Fibroblast of lung (primary cell): Measurements from ENCODE around the gene STAM2. TPM values are rescaled to one million over a fixed set of nuclear protein-coding genes. Genes with fewer than 3 reads are reported as not detected.

Experiments used
- DNase-seq, 2 donors: peaks; one replicate each; pipeline versions ENCODE4 v3.0.0 to v3.0.0-alpha.2; 2010; ENCODE audit warnings: low read depth in 2 of 2
- H2AFZ ChIP-seq: 2 replicates; pipeline ENCODE4 v1.5.1; 2012; ENCODE audit warnings: low read length, control low read depth, inconsistent platforms
- H3K27ac ChIP-seq: 2 replicates; pipeline ENCODE4 v1.5.1; 2011; ENCODE audit warnings: low read length, control low read depth; ENCODE audit not compliant: insufficient read depth
- H3K27me3 ChIP-seq: 2 replicates; pipeline ENCODE4 v1.5.1; 2011; ENCODE audit warnings: mild to moderate bottlenecking, low read length; ENCODE audit not compliant: control insufficient read depth, insufficient read depth
- H3K36me3 ChIP-seq: 2 replicates; pipeline ENCODE4 v1.5.1; 2011; ENCODE audit warnings: low read length; ENCODE audit not compliant: control insufficient read depth, insufficient read depth
- H3K4me1 ChIP-seq: 2 replicates; pipeline ENCODE4 v1.5.1; 2011; ENCODE audit warnings: low read length; ENCODE audit not compliant: control insufficient read depth, insufficient read depth; ENCODE audit errors: extremely low read depth
- H3K4me2 ChIP-seq: 2 replicates; pipeline ENCODE4 v1.5.1; 2011; ENCODE audit warnings: low read length, control low read depth; ENCODE audit not compliant: insufficient read depth; ENCODE audit errors: extremely low read depth
- H3K4me3 ChIP-seq, 4 experiments: fragments of 200-600 bp in 1 of 4; sonication (generic) in 1 of 4; replicated peaks in 1 of 4; 2 replicates each; pipeline ENCODE4 v1.5.1; 2011 to 2016; ENCODE audit warnings: low read length in 4 of 4, low read depth in 3 of 4, mild to moderate bottlenecking in 3 of 4, control low read depth in 2 of 4, inconsistent platforms in 1 of 4, mixed read lengths in 1 of 4; ENCODE audit not compliant: insufficient read depth in 1 of 4; ENCODE audit errors: control extremely low read depth in 1 of 4
- H3K79me2 ChIP-seq: 2 replicates; pipeline ENCODE4 v1.5.1; 2012; ENCODE audit warnings: mild to moderate bottlenecking, low read length, inconsistent platforms; ENCODE audit not compliant: control insufficient read depth, insufficient read depth
- H3K9ac ChIP-seq: 2 replicates; pipeline ENCODE4 v1.5.1; 2011; ENCODE audit warnings: mild to moderate bottlenecking, low read length, control low read depth; ENCODE audit not compliant: insufficient read depth
- H3K9me3 ChIP-seq: 2 replicates; pipeline ENCODE4 v1.5.1; 2012; ENCODE audit warnings: low read depth, low read length; ENCODE audit not compliant: control insufficient read depth, insufficient read depth
- H4K20me1 ChIP-seq: 2 replicates; pipeline ENCODE4 v1.5.1; 2011; ENCODE audit warnings: low read length; ENCODE audit not compliant: control insufficient read depth, insufficient read depth; ENCODE audit errors: extremely low read depth
- CTCF ChIP-seq, 2 donors: IDR thresholded peaks in 1 of 2; conservative IDR thresholded peaks in 1 of 2; 1 replicate in 1 of 2; 2 replicates in 1 of 2; pipeline ENCODE4 v1.5.1; 2011 to 2012; ENCODE audit warnings: low read length in 2 of 2, control low read depth in 1 of 2, inconsistent platforms in 1 of 2, low read depth in 1 of 2, mild to moderate bottlenecking in 1 of 2
- EZH2 ChIP-seq: IDR thresholded peaks from 2 replicates; pipeline ENCODE4 v1.5.1; 2012; ENCODE audit warnings: low read length, control low read depth, mild to moderate bottlenecking; ENCODE audit errors: missing control alignments
- polyA plus RNA-seq, 2 donors: library from polyadenylated mRNA; depleted of rRNA in 1 of 2; stranded (reverse) in 1 of 2; unstranded in 1 of 2; fragments of >200 nt; gene quantifications; 2 replicates each; pipeline ENCODE4 v1.2.1, GENCODE V29; 2011 to 2012; ENCODE audit warnings: missing spikeins in 1 of 2
- total RNA-seq: library from RNA; depleted of rRNA; stranded (reverse); fragments of >200 nt; gene quantifications from 2 replicates; pipeline ENCODE4 v1.2.1, GENCODE V29; 2014

Gene STAM2
- total and polyA plus RNA-seq, 2 donors (not counting 1 experiment from before 2014, with no cell fraction given) = 43.3 to 44.2 TPM

- no peak for TF ChIP-seq EZH2
- no peak for TF ChIP-seq CTCF (conservative IDR thresholded peaks at IDR 0.05 in 1 of 2, IDR thresholded peaks at IDR 0.05 in 1 of 2; ENCODE audit: low read depth in 1 of 2, low read length in 2 of 2)
- Histone ChIP-seq H3K4me2 (no peak overlapping the region), H2AFZ (no peak overlapping the region), H3K9ac (no peak overlapping the region), H3K27me3 (no peaks in the 10 kb centered on the region), H3K9me3 (no peaks in the 10 kb centered on the region), H3K79me2 (no peaks in the 10 kb centered on the region), H3K4me1 (peaks cover 4% of the 10 kb centered on the region), H3K27ac (no peak overlapping the region), H3K36me3 (no peaks in the 10 kb centered on the region), H3K4me3 (no peak overlapping the region), H4K20me1 (no peaks in the 10 kb centered on the region)
- DNase-seq = peak; percentile 18 to 85
Measured at GRCh38 chr2:152132306-152132705, 43.3 kb downstream of the STAM2 start.

- H3K4me2 ChIP-seq = no peak overlapping the region
- no peak overlapping the region for H3K9ac ChIP-seq
- H3K4me1 ChIP-seq = no peaks in the 10 kb centered on the region
- DNase-seq = no peak
- no peaks in the 10 kb centered on the region for H4K20me1 ChIP-seq
- no peaks in the 10 kb centered on the region for H3K79me2 ChIP-seq
- no peak overlapping the region for H3K27ac ChIP-seq
- no peak for TF ChIP-seq CTCF (conservative IDR thresholded peaks at IDR 0.05 in 1 of 2, IDR thresholded peaks at IDR 0.05 in 1 of 2; ENCODE audit: low read depth in 1 of 2, low read length in 2 of 2)
- no peak for TF ChIP-seq EZH2
- H2AFZ ChIP-seq = no peak overlapping the region
- no peaks in the 10 kb centered on the region for H3K27me3 ChIP-seq
- no peaks in the 10 kb centered on the region for H3K9me3 ChIP-seq
- H3K4me3 ChIP-seq = no peak overlapping the region
- no peaks in the 10 kb centered on the region for H3K36me3 ChIP-seq
Measured at GRCh38 chr2:152127628-152128027, 47.9 kb downstream of the STAM2 start.

DNA sequence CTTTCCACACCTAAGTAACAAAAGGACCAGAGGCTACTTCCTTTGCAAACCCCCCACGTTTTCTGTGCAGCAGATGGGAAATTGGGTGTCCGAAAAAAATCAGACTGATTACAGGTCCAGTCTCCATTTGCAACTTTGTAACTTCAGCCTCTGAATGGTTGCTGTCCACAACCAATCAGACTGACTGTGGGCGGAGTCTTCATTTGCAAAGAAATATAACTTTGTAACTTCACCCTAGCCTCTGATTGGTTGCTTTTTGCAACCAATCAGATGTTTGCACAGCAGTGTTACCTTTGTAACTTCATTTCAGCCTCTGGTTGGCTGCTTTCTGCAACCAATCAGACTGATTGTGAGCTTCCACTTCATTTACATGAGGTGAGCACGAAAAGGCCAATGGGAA, 48.9 kb downstream of the STAM2 start:
- H3K4me3 ChIP-seq = no peak overlapping the region
- no peaks in the 10 kb centered on the region for H3K79me2 ChIP-seq
- H3K4me1 ChIP-seq = no peaks in the 10 kb centered on the region
- no peak for DNase-seq
- H3K36me3 ChIP-seq = no peaks in the 10 kb centered on the region
- no peak for TF ChIP-seq CTCF (conservative IDR thresholded peaks at IDR 0.05 in 1 of 2, IDR thresholded peaks at IDR 0.05 in 1 of 2; ENCODE audit: low read depth in 1 of 2, low read length in 2 of 2)
- TF ChIP-seq EZH2 = no peak
- H4K20me1 ChIP-seq = no peaks in the 10 kb centered on the region
- no peak overlapping the region for H3K27ac ChIP-seq
- no peak overlapping the region for H3K9ac ChIP-seq
- H3K27me3 ChIP-seq = no peaks in the 10 kb centered on the region
- H3K9me3 ChIP-seq = no peaks in the 10 kb centered on the region
- no peak overlapping the region for H3K4me2 ChIP-seq
- no peak overlapping the region for H2AFZ ChIP-seq
